HepG2 (cell line): ENCODE data around the gene KDM7A. TPM values are rescaled to one million over a fixed set of nuclear protein-coding genes. Genes with fewer than 3 reads are reported as not detected.
A peak's percentile ranks its signal among the peaks of the same experiment; 100 is the strongest.

Experiments used
- ATAC-seq: fragments of 200-7000 bp; cut with Tn5 transposase; 3 replicates; pipeline ENCODE4 v1.9.1; 2020; ENCODE audit warnings: mild to moderate bottlenecking, moderate library complexity
- BruUV-seq: library from RNA; stranded (reverse); fragments of 400-500 nt; replicated peaks from 2 replicates; lab custom pipeline; 2021; lab: Mats Ljungman, UMichigan
- CTCF ChIA-PET: fragments of 300-600 bp; formaldehyde crosslinking; extraction: SDS; loops from one replicate; lab custom pipeline; 2021; ENCODE audit warnings: low total read pairs, inconsistent platforms, low intra/inter-chr PET ratio; lab: Yijun Ruan, JAX
- POLR2A ChIA-PET: fragments of 350-600 bp; sonication (Branson Sonifier 250); formaldehyde crosslinking; loops from one replicate; lab custom pipeline; 2020; ENCODE audit warnings: antibody characterized with exemption, inconsistent platforms; lab: Yijun Ruan, JAX
- DNase-seq: peaks from one replicate; pipeline ENCODE4 v3.0.0-alpha.2; 2015; ENCODE audit warnings: low spot score
- FAIRE-seq: peaks from 3 replicates; lab custom pipeline; 2011; peaks lifted over from hg19 to GRCh38; lab: Jason Lieb, UNC
- H2AFZ ChIP-seq: one replicate; pipeline ENCODE4 v1.6.1; 2011; ENCODE audit warnings: low read length, inconsistent platforms
- H3K27ac ChIP-seq: fragments of 300-600 bp; 3 replicates; pipeline ENCODE4 v1.8.0; 2011; ENCODE audit warnings: mixed run types, mild to moderate bottlenecking, mixed read lengths, low read length, inconsistent platforms; ENCODE audit not compliant: insufficient read depth; ENCODE audit errors: extremely low read length
- H3K27me3 ChIP-seq, 2 experiments: fragments of 200-600 bp in 1 of 2; 2 replicates in 1 of 2; 3 replicates in 1 of 2; pipeline versions ENCODE4 v1.6.0 to v1.8.0; 2011; ENCODE audit warnings: low read length in 2 of 2, mild to moderate bottlenecking in 2 of 2, moderate library complexity in 2 of 2, inconsistent platforms in 1 of 2; ENCODE audit not compliant: insufficient read depth in 2 of 2, control insufficient read depth in 1 of 2
- H3K36me3 ChIP-seq, 2 experiments: fragments of 200-600 bp in 1 of 2; replicated peaks in 1 of 2; 2 replicates in 1 of 2; 3 replicates in 1 of 2; pipeline versions ENCODE4 v1.5.1 to v1.8.0; 2011; ENCODE audit warnings: low read length in 2 of 2, inconsistent platforms in 1 of 2; ENCODE audit not compliant: insufficient read depth in 2 of 2, control insufficient read depth in 1 of 2
- H3K4me1 ChIP-seq: 2 replicates; pipeline ENCODE4 v1.5.1; 2012; ENCODE audit warnings: low read length, inconsistent platforms; ENCODE audit not compliant: insufficient read depth
- H3K4me2 ChIP-seq: 2 replicates; pipeline ENCODE4 v1.6.0; 2011; ENCODE audit warnings: low read depth, low read length, inconsistent platforms
- H3K4me3 ChIP-seq, 3 experiments: fragments of 200-600 bp in 1 of 3; sonication (generic), shearing (Covaris generic) in 1 of 3; replicated peaks in 1 of 3; 2 replicates each; pipeline ENCODE4 v1.5.1; 2011 to 2016; ENCODE audit warnings: low read length in 3 of 3, inconsistent platforms in 2 of 3, low read depth in 2 of 3, mild to moderate bottlenecking in 2 of 3, control low read depth in 1 of 3, mixed read lengths in 1 of 3; ENCODE audit not compliant: insufficient read depth in 1 of 3
- H3K79me2 ChIP-seq: one replicate; pipeline ENCODE4 v1.6.1; 2011; ENCODE audit warnings: low read length, inconsistent platforms; ENCODE audit not compliant: insufficient read depth
- H3K9ac ChIP-seq: 2 replicates; pipeline ENCODE4 v1.6.0; 2011; ENCODE audit warnings: mild to moderate bottlenecking, low read depth, low read length, inconsistent platforms; ENCODE audit not compliant: insufficient read depth
- H3K9me3 ChIP-seq: 2 replicates; pipeline ENCODE4 v1.5.1; 2012; ENCODE audit warnings: mild to moderate bottlenecking, low read length
- H4K20me1 ChIP-seq: 2 replicates; pipeline ENCODE4 v1.6.0; 2011; ENCODE audit warnings: inconsistent platforms, mild to moderate bottlenecking, low read length, moderate library complexity; ENCODE audit not compliant: insufficient read depth
- FOXP4 ChIP-seq: sonication (generic); formaldehyde crosslinking; IDR thresholded peaks from 2 replicates; pipeline ENCODE4 v1.4.0; 2020; ENCODE audit warnings: missing genetic modification reagents
- ZNF12 ChIP-seq: sonication (generic); formaldehyde crosslinking; IDR thresholded peaks from 2 replicates; pipeline ENCODE4 v1.5.0; 2020; ENCODE audit warnings: missing genetic modification reagents
- ZNF180 ChIP-seq: sonication (generic); formaldehyde crosslinking; IDR thresholded peaks from 2 replicates; pipeline ENCODE4 v1.4.0; 2020; ENCODE audit warnings: low read depth, missing genetic modification reagents, borderline replicate concordance
- ZNF263 ChIP-seq: sonication (generic); formaldehyde crosslinking; IDR thresholded peaks from 2 replicates; pipeline ENCODE4 v1.4.0; 2020; ENCODE audit warnings: missing genetic modification reagents
- WGBS: methylation state at CpG from one replicate; pipeline ENCODE4 v1.1.6; 2017; ENCODE audit warnings: low lambda C conversion rate; 5-methylcytosine and 5-hydroxymethylcytosine counted together
- in situ Hi-C: cut with HindIII; loops from 2 replicates; pipeline ENCODE4 v1.10.0; 2017; ENCODE audit warnings: low pct_unique_long_range_greater_than_20kb; ENCODE audit not compliant: extremely low pct_ligation_motif_present
- intact Hi-C: fragments of 100-400 bp; cut with micrococcal nuclease; formaldehyde crosslinking; loops from one replicate; pipeline ENCODE4 v1.10.0; 2022; ENCODE audit not compliant: unreplicated experiment
- polyA plus RNA-seq, 8 experiments: library from polyadenylated mRNA; depleted of rRNA in 3 of 8; stranded (reverse) in 7 of 8; unstranded in 1 of 8; fragments of >200 nt; fragmentation: Illumina TruSeq in 4 of 8; extraction: Trizol in 4 of 8; gene quantifications; 2 replicates each; pipeline versions ENCODE4 v1.2.1 to v1.2.3, GENCODE V29; 2011 to 2016; ENCODE audit warnings: low read depth in 4 of 8, missing spikeins in 1 of 8, mixed read lengths in 1 of 8; ENCODE audit not compliant: insufficient read depth in 1 of 8
- total RNA-seq, 5 experiments: library from RNA; depleted of rRNA; stranded (reverse); fragments of >200 nt; fragmentation: Illumina TruSeq; extraction: Trizol; gene quantifications; 2 replicates each; pipeline ENCODE4 v1.2.3, GENCODE V29; 2016; ENCODE audit warnings: low read depth in 1 of 5

Gene KDM7A
- total and polyA plus RNA-seq, 2 of the 13 experiments (the other 11 are each of a cell fraction or from before 2014, with no cell fraction given) = 10.8 to 16.8 TPM

- no peak overlapping the region for H3K9ac ChIP-seq
- in situ Hi-C loops (no loop called here), intact Hi-C loops (no loop called here)
Measured at GRCh38 chr7:140222814-140223213, 46.0 kb upstream of the KDM7A start.

More at GRCh38 chr7:140222814-140223213, 46.0 kb upstream of the KDM7A start:
- no TSS peak for BruUV-seq
- H3K79me2 ChIP-seq = no peaks in the 10 kb centered on the region
- H3K27me3 ChIP-seq = no peaks in the 10 kb centered on the region
- FAIRE-seq = no peak
- no peak overlapping the region for H3K4me3 ChIP-seq
- DNase-seq = no peak
- H3K9me3 ChIP-seq = no peaks in the 10 kb centered on the region
- H2AFZ ChIP-seq = no peak overlapping the region
- CTCF ChIA-PET = no interaction called here
- POLR2A ChIA-PET = interaction anchor here (0.6 to 2.5 kb wide), 2 partner anchors 8 to 46 kb away, joined by 3 to 8 read pairs; partner anchors contain the start of gene KDM7A
- WGBS = 89% methylated on average over 9 of the region's 10 CpGs
- H3K36me3 ChIP-seq = no peaks in the 10 kb centered on the region
- no peak for ATAC-seq
- H3K4me2 ChIP-seq = no peak overlapping the region
- no peak overlapping the region for H3K27ac ChIP-seq
- H4K20me1 ChIP-seq = no peaks in the 10 kb centered on the region
- H3K4me1 ChIP-seq = peaks cover 68% of the 10 kb centered on the region
- TF ChIP-seq ZNF263 (CRISPR knock-in tag) (peak; percentile 26; the same call in 1 of the 2 replicates), ZNF12 (CRISPR knock-in tag) (no peak), ZNF180 (no peak), FOXP4 (CRISPR knock-in tag) (no peak)
